K562 (cell line): ENCODE measurements around the gene INO80E. TPM values are rescaled to one million over a fixed set of nuclear protein-coding genes. Genes with fewer than 3 reads are reported as not detected.

Experiments used
- ATAC-seq: fragments of 200-7000 bp; cut with Tn5 transposase; 3 replicates; pipeline ENCODE4 v1.9.1; 2020; ENCODE audit warnings: moderate library complexity
- BruUV-seq: library from RNA; stranded (reverse); fragments of 400-500 nt; replicated peaks from 2 replicates; lab custom pipeline; 2021; lab: Mats Ljungman, UMichigan
- CTCF ChIA-PET: fragments of 300-600 bp; formaldehyde crosslinking; extraction: SDS; loops from one replicate; lab custom pipeline; 2021; ENCODE audit warnings: low intra/inter-chr PET ratio; lab: Yijun Ruan, JAX
- POLR2A ChIA-PET: fragments of 300-600, 350-650 bp; sonication (Branson Sonifier 250); formaldehyde crosslinking; extraction: SDS; loops from one replicate; lab custom pipeline; 2021; ENCODE audit warnings: antibody characterized with exemption, inconsistent platforms; lab: Yijun Ruan, JAX
- DNase-seq, 4 experiments: peaks; one replicate each; pipeline versions ENCODE4 v3.0.0 to v3.0.0-alpha.2; 2011 to 2018; ENCODE audit warnings: low spot score in 3 of 4, mixed read lengths in 3 of 4; ENCODE audit errors: extremely low read depth in 1 of 4
- FAIRE-seq: peaks from 2 replicates; lab custom pipeline; 2011; peaks lifted over from hg19 to GRCh38; lab: Jason Lieb, UNC
- H2AFZ ChIP-seq: 2 replicates; pipeline ENCODE4 v1.6.0; 2011; ENCODE audit warnings: low read depth, low read length, control low read depth, inconsistent platforms
- H3K27ac ChIP-seq: fragments of 200-600 bp; 3 replicates; pipeline ENCODE4 v1.8.0; 2011; ENCODE audit warnings: low read depth, mild to moderate bottlenecking, control low read depth, inconsistent platforms, low read length, moderate library complexity, mixed read lengths; ENCODE audit errors: extremely low read depth
- H3K27me3 ChIP-seq, 2 experiments: fragments of 300-600 bp in 1 of 2; 2 replicates in 1 of 2; 3 replicates in 1 of 2; pipeline versions ENCODE4 v1.6.0 to v1.8.0; 2011; ENCODE audit warnings: inconsistent platforms in 2 of 2, low read length in 2 of 2, mild to moderate bottlenecking in 1 of 2, mixed read lengths in 1 of 2, moderate library complexity in 1 of 2; ENCODE audit not compliant: control insufficient read depth in 2 of 2, insufficient read depth in 2 of 2
- H3K36me3 ChIP-seq: fragments of 300-600 bp; 3 replicates; pipeline ENCODE4 v1.8.0; 2011; ENCODE audit warnings: mild to moderate bottlenecking, low read length, inconsistent platforms; ENCODE audit not compliant: control insufficient read depth, insufficient read depth
- H3K4me1 ChIP-seq, 2 experiments: fragments of 200-600 bp in 1 of 2; replicated peaks in 1 of 2; 2 replicates in 1 of 2; 3 replicates in 1 of 2; pipeline versions ENCODE4 v1.5.1 to v1.8.0; 2011; ENCODE audit warnings: inconsistent platforms in 2 of 2, low read length in 2 of 2, mild to moderate bottlenecking in 1 of 2, mixed read lengths in 1 of 2, moderate library complexity in 1 of 2; ENCODE audit not compliant: control insufficient read depth in 2 of 2, insufficient read depth in 2 of 2
- H3K4me2 ChIP-seq: 2 replicates; pipeline ENCODE4 v1.6.1; 2011; ENCODE audit warnings: low read length, control low read depth, inconsistent platforms, mixed read lengths; ENCODE audit not compliant: insufficient read depth
- H3K4me3 ChIP-seq: fragments of 200-600 bp; sonication (generic), shearing (Covaris generic); 2 replicates; pipeline ENCODE4 v1.5.1; 2016; ENCODE audit warnings: control low read depth, inconsistent platforms
- H3K79me2 ChIP-seq: fragments of 200-600 bp; 3 replicates; pipeline ENCODE4 v1.8.0; 2011; ENCODE audit warnings: low read length, inconsistent platforms; ENCODE audit not compliant: control insufficient read depth, insufficient read depth
- H3K9ac ChIP-seq, 2 experiments: 2 replicates each; pipeline versions ENCODE4 v1.6.0 to v1.6.1; 2011; ENCODE audit warnings: low read depth in 2 of 2, low read length in 2 of 2, control low read depth in 1 of 2, inconsistent platforms in 1 of 2, mild to moderate bottlenecking in 1 of 2, mixed read lengths in 1 of 2; ENCODE audit not compliant: insufficient read depth in 1 of 2
- H3K9me1 ChIP-seq: one replicate; pipeline ENCODE4 v1.6.0; 2011; ENCODE audit warnings: inconsistent platforms, mild to moderate bottlenecking, low read length, moderate library complexity; ENCODE audit not compliant: control insufficient read depth, insufficient read depth
- H3K9me3 ChIP-seq: replicated peaks from 2 replicates; pipeline ENCODE4 v1.5.1; 2011; ENCODE audit warnings: low read depth, low read length, inconsistent platforms; ENCODE audit not compliant: control insufficient read depth, insufficient read depth
- H4K20me1 ChIP-seq: replicated peaks from 2 replicates; pipeline ENCODE4 v1.6.1; 2011; ENCODE audit warnings: low read length, inconsistent platforms, mixed read lengths; ENCODE audit not compliant: control insufficient read depth, insufficient read depth
- ARNT ChIP-seq, 2 experiments: fragments of 450-650 bp; IDR thresholded peaks; 2 replicates each; pipeline ENCODE4 v1.6.1; 2016; ENCODE audit warnings: mild to moderate bottlenecking in 1 of 2
- KAT7 ChIP-seq: sonication (generic); formaldehyde crosslinking; IDR thresholded peaks from 2 replicates; pipeline ENCODE4 v1.8.0; 2022; ENCODE audit warnings: missing genetic modification reagents, mild to moderate bottlenecking, borderline replicate concordance
- POLR2G ChIP-seq: fragments of 200-400 bp; formaldehyde crosslinking; IDR thresholded peaks from 2 replicates; pipeline ENCODE4 v1.6.1; 2017; ENCODE audit warnings: low read depth, mild to moderate bottlenecking, antibody characterized with exemption, low read length, moderate library complexity
- RBFOX2 ChIP-seq: fragments of 200-400 bp; formaldehyde crosslinking; IDR thresholded peaks from 2 replicates; pipeline ENCODE4 v1.6.1; 2017; ENCODE audit warnings: low read depth, mild to moderate bottlenecking, low read length, moderate library complexity
- SLC30A9 ChIP-seq: fragments of 250-450 bp; sonication (Bioruptor Pico); IDR thresholded peaks from 2 replicates; pipeline ENCODE4 v1.8.0; 2022; ENCODE audit warnings: mild to moderate bottlenecking, moderate library complexity
- SNAPC5 ChIP-seq: fragments of 250-450 bp; sonication (Bioruptor Pico); IDR thresholded peaks from 2 replicates; pipeline ENCODE4 v1.8.0; 2021; ENCODE audit warnings: moderate library complexity, mild to moderate bottlenecking, inconsistent platforms
- TGIF2 ChIP-seq: sonication (generic); formaldehyde crosslinking; IDR thresholded peaks from 2 replicates; pipeline ENCODE4 v1.8.1; 2022; ENCODE audit warnings: mild to moderate bottlenecking, missing genetic modification reagents, moderate library complexity
- XRCC5 ChIP-seq: fragments of 200-400 bp; formaldehyde crosslinking; IDR thresholded peaks from 2 replicates; pipeline ENCODE4 v1.6.1; 2017; ENCODE audit warnings: low read depth, mild to moderate bottlenecking, low read length
- ZC3H8 ChIP-seq: fragments of 450-650 bp; IDR thresholded peaks from 2 replicates; pipeline ENCODE4 v1.6.1; 2017
- ZNF354B ChIP-seq: fragments of 250-450 bp; sonication (Bioruptor Pico); IDR thresholded peaks from 2 replicates; pipeline ENCODE4 v1.4.0; 2020
- ZNF75A ChIP-seq: fragments of 450-650 bp; formaldehyde crosslinking; IDR thresholded peaks from 2 replicates; pipeline ENCODE4 v1.4.0; 2020; ENCODE audit warnings: mild to moderate bottlenecking
- WGBS: fragments of 100-300 bp; shearing (Covaris generic); methylation state at CpG from one replicate; pipeline ENCODE4 v1.1.6; 2016; ENCODE audit warnings: low coverage, mixed read lengths; ENCODE audit not compliant: insufficient coverage; ENCODE audit errors: missing lambda C conversion rate; 5-methylcytosine and 5-hydroxymethylcytosine counted together
- in situ Hi-C: fragments of 300-500 bp; cut with MboI; formaldehyde crosslinking; loops from 4 replicates; pipeline ENCODE4 v1.15.0; 2018; ENCODE audit warnings: inconsistent platforms, mixed read lengths
- intact Hi-C: fragments of 100-400 bp; cut with micrococcal nuclease; formaldehyde crosslinking; loops from 2 replicates; pipeline ENCODE4 v1.14.2; 2022
- polyA plus RNA-seq, 8 experiments: library from polyadenylated mRNA; depleted of rRNA in 4 of 8; stranded (reverse) in 5 of 8; unstranded in 3 of 8; fragments of >200 nt; fragmentation: Nextera tagmentation in 2 of 8; fragmentation: Illumina TruSeq in 1 of 8; extraction: Ambion mirVana in 2 of 8; extraction: Trizol in 1 of 8; gene quantifications; 2 replicates each; pipeline versions ENCODE4 v1.2.1 to v1.2.3, GENCODE V29; 2011 to 2014; ENCODE audit warnings: inconsistent platforms in 1 of 8, missing spikeins in 1 of 8
- total RNA-seq, 7 experiments: library from RNA; depleted of rRNA in 6 of 7; stranded (reverse); fragments of >200 nt in 6 of 7; fragmentation: Illumina TruSeq in 2 of 7; extraction: Trizol in 2 of 7; gene quantifications; 2 replicates each; pipeline versions ENCODE4 v1.2.1 to v1.2.3, GENCODE V29; 2011 to 2021; ENCODE audit warnings: low replicate concordance in 1 of 7

Gene INO80E
- total and polyA plus RNA-seq, 9 of the 15 experiments (the other 6 are each of a cell fraction or from before 2014, with no cell fraction given): 0.31 to 102 (median 49.3) TPM

DNA sequence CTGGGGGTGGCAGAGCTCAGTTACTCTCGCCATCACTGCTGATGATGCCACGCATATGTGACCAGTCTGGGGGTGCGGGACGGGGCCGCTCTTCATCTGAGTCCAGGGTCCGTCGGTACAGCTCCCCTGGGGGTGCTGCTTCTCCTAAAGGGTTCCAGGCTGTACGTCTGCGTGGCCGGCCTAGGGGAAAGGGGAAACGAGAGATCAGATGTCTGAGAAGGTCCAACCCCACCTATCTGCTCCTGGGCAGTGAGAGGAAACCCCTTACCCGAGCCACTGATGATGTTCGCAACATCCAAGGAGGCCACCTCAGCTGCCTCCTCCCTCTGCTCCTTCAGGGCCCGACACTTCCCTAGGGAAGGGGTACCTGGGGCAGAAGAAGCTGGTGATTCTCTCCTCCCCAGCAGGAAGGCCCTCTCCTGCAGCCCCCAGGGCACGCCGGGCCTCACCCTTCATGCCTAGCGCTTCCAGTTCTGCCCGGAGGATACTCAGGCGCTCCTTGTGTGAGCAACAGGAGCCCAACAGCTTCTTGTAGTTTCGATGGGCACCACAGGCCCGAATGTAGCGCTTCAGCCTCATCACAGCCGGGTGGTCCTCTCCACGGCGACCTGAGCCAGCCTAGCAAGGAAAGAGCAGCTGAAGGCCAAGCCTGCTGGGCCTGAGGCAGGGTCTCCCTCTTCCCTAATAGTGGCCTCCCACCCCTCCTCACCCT lies 2.7 kb upstream of the INO80E start:
- Histone ChIP-seq H3K9me1 (no peaks in the 10 kb centered on the region), H3K27me3 (no peaks in the 10 kb centered on the region), H3K4me2 (no peak overlapping the region), H3K79me2 (peaks cover 15% of the 10 kb centered on the region), H3K9me3 (no peaks in the 10 kb centered on the region), H2AFZ (no peak overlapping the region), H3K27ac (no peak overlapping the region), H3K36me3 (peaks cover 66% of the 10 kb centered on the region)
- ATAC-seq (no peak), FAIRE-seq (no peak), DNase-seq (no peak)
- CTCF ChIA-PET: no interaction called here
- whole genome bisulfite sequencing: 91% methylated on average over 24 of the region's 25 CpGs
- TF ChIP-seq ARNT (IDR thresholded peaks at IDR 0.05) (no peak), POLR2G (peak; percentile 64), ZNF75A (no peak), RBFOX2 (peak; percentile 54; the same call in 1 of the 2 replicates), TGIF2 (CRISPR knock-in tag) (0 out of 2 replicates have a peak, but pooled peaks have one; percentile 25), SLC30A9 (CRISPR knock-in tag) (no peak), ZNF354B (no peak), SNAPC5 (CRISPR knock-in tag) (no peak), KAT7 (CRISPR knock-in tag) (0 out of 2 replicates have a peak, but pooled peaks have one; percentile 48), ZC3H8 (no peak), XRCC5 (no peak)
- TF ChIP-seq, all 486 proteins: peak for 4
- in situ Hi-C loops: no loop called here
- POLR2A ChIA-PET: interaction anchor here (0.5 to 4.2 kb wide), 10 partner anchors 11 to 305 kb away, joined by 3 to 20 read pairs (median 6); no protein-coding TSS in a partner anchor
- peak overlapping the region in 1 of 2 experiments; percentile 63; a peak in 2 of 4 replicates for H3K9ac ChIP-seq
- no peaks in the 10 kb centered on the region for H4K20me1 ChIP-seq
- peaks cover 16 to 49% of the 10 kb centered on the region in 2 experiments; a peak in 4 of 5 replicates for H3K4me1 ChIP-seq
- intact Hi-C loops: no loop called here
- H3K4me3 ChIP-seq: no peak overlapping the region
- no TSS peak for BruUV-seq
